IMR-90 (cell line): Measurements from ENCODE around the gene C1QTNF7. TPM values are rescaled to one million over a fixed set of nuclear protein-coding genes. Genes with fewer than 3 reads are reported as not detected.

Source experiments
- ATAC-seq: fragments of 200-7000 bp; cut with Tn5 transposase; 2 replicates; pipeline ENCODE4 v1.9.1; 2020; ENCODE audit warnings: low read depth, mild to moderate bottlenecking, moderate library complexity
- BruUV-seq: library from RNA; stranded (reverse); fragments of 400-500 nt; replicated peaks from 2 replicates; lab custom pipeline; 2021; lab: Mats Ljungman, UMichigan
- CTCF ChIA-PET: fragments of 300-600 bp; formaldehyde crosslinking; extraction: SDS; loops from one replicate; lab custom pipeline; 2021; ENCODE audit warnings: antibody characterized with exemption; lab: Yijun Ruan, JAX
- POLR2A ChIA-PET: fragments of 300-600 bp; sonication (Branson Sonifier 250); formaldehyde crosslinking; loops from one replicate; lab custom pipeline; 2022; ENCODE audit warnings: antibody characterized with exemption; ENCODE audit not compliant: unreplicated experiment; lab: Charles Lee
- DNase-seq: peaks from one replicate; pipeline ENCODE4 v3.0.0; 2013
- H2AFZ ChIP-seq: replicated peaks from 2 replicates; pipeline ENCODE3; 2013; ENCODE audit warnings: low read length, mild to moderate bottlenecking; ENCODE audit not compliant: poor library complexity
- H2AK5ac ChIP-seq: 2 replicates; pipeline ENCODE4 v1.6.1; 2013; ENCODE audit warnings: low read depth, low read length, inconsistent platforms
- H2AK9ac ChIP-seq: replicated peaks from 2 replicates; pipeline ENCODE3; 2013; ENCODE audit warnings: mild to moderate bottlenecking, low read depth, low read length, moderate library complexity; ENCODE audit not compliant: poor library complexity
- H2BK120ac ChIP-seq: 2 replicates; pipeline ENCODE4 v1.6.1; 2013; ENCODE audit warnings: low read depth, low read length, inconsistent platforms
- H2BK15ac ChIP-seq: 3 replicates; pipeline ENCODE4 v1.6.1; 2013; ENCODE audit warnings: low read depth, low read length, inconsistent platforms
- H2BK20ac ChIP-seq: 2 replicates; pipeline ENCODE4 v1.6.1; 2013; ENCODE audit warnings: low read depth, mild to moderate bottlenecking, inconsistent platforms, low read length, moderate library complexity
- H2BK5ac ChIP-seq: 2 replicates; pipeline ENCODE4 v1.6.1; 2013; ENCODE audit warnings: mild to moderate bottlenecking, low read depth, low read length, inconsistent platforms; ENCODE audit not compliant: poor library complexity, severe bottlenecking
- H3K14ac ChIP-seq: replicated peaks from 2 replicates; pipeline ENCODE4 v1.6.1; 2013; ENCODE audit warnings: low read depth, low read length, inconsistent platforms
- H3K18ac ChIP-seq: 2 replicates; pipeline ENCODE4 v1.6.1; 2013; ENCODE audit warnings: low read depth, low read length, control low read depth
- H3K23ac ChIP-seq: 2 replicates; pipeline ENCODE4 v1.6.1; 2013; ENCODE audit warnings: low read depth, low read length, inconsistent platforms
- H3K27ac ChIP-seq: 2 replicates; pipeline ENCODE4 v1.5.1; 2013; ENCODE audit warnings: mild to moderate bottlenecking, control low read depth, low read length; ENCODE audit not compliant: insufficient read depth
- H3K27me3 ChIP-seq: 2 replicates; pipeline ENCODE4 v1.6.1; 2013; ENCODE audit warnings: low read length; ENCODE audit not compliant: control insufficient read depth, insufficient read depth
- H3K36me3 ChIP-seq: 2 replicates; pipeline ENCODE4 v1.6.1; 2013; ENCODE audit warnings: low read length, mixed read lengths; ENCODE audit not compliant: control insufficient read depth, insufficient read depth
- H3K4ac ChIP-seq: 2 replicates; pipeline ENCODE4 v1.6.1; 2013; ENCODE audit warnings: low read depth, low read length, inconsistent platforms
- H3K4me1 ChIP-seq: 2 replicates; pipeline ENCODE4 v1.6.1; 2013; ENCODE audit warnings: low read length, mixed read lengths; ENCODE audit not compliant: control insufficient read depth, insufficient read depth
- H3K4me2 ChIP-seq: 2 replicates; pipeline ENCODE4 v1.6.1; 2013; ENCODE audit warnings: low read depth, mild to moderate bottlenecking, control low read depth, low read length, moderate library complexity
- H3K4me3 ChIP-seq: 2 replicates; pipeline ENCODE4 v1.5.1; 2013; ENCODE audit warnings: low read depth, mild to moderate bottlenecking, control low read depth, low read length, moderate library complexity; ENCODE audit not compliant: insufficient read depth
- H3K56ac ChIP-seq: 2 replicates; pipeline ENCODE4 v1.6.1; 2013; ENCODE audit warnings: low read length, inconsistent platforms; ENCODE audit not compliant: insufficient read depth; ENCODE audit errors: extremely low read depth
- H3K79me1 ChIP-seq, 2 experiments: 2 replicates each; pipeline ENCODE4 v1.6.1; 2013; ENCODE audit warnings: low read length in 2 of 2, inconsistent platforms in 1 of 2, low read depth in 1 of 2
- H3K9ac ChIP-seq: 2 replicates; pipeline ENCODE4 v1.6.1; 2013; ENCODE audit warnings: low read depth, low read length, control low read depth
- H3K9me1 ChIP-seq: 2 replicates; pipeline ENCODE4 v1.6.1; 2013; ENCODE audit warnings: low read length, inconsistent platforms; ENCODE audit not compliant: insufficient read depth
- H3K9me3 ChIP-seq: 2 replicates; pipeline ENCODE4 v1.6.1; 2013; ENCODE audit warnings: low read length; ENCODE audit not compliant: control insufficient read depth, insufficient read depth
- H4K20me1 ChIP-seq: 2 replicates; pipeline ENCODE4 v1.6.1; 2013; ENCODE audit warnings: low read length, inconsistent platforms; ENCODE audit not compliant: insufficient read depth
- H4K5ac ChIP-seq: 2 replicates; pipeline ENCODE4 v1.6.1; 2013; ENCODE audit warnings: mild to moderate bottlenecking, low read depth, low read length, control low read depth
- H4K8ac ChIP-seq, 2 experiments: 2 replicates each; pipeline ENCODE4 v1.6.1; 2013; ENCODE audit warnings: low read depth in 2 of 2, low read length in 2 of 2, control low read depth in 1 of 2, inconsistent platforms in 1 of 2
- H4K91ac ChIP-seq: 2 replicates; pipeline ENCODE4 v1.6.1; 2013; ENCODE audit warnings: low read depth, low read length, inconsistent platforms; ENCODE audit not compliant: insufficient read depth
- BHLHE40 ChIP-seq: fragments of 150-350 bp; IDR thresholded peaks from 2 replicates; pipeline ENCODE4 v1.6.1; 2016; ENCODE audit warnings: mild to moderate bottlenecking, low read depth, low read length
- CEBPB ChIP-seq: IDR thresholded peaks from 2 replicates; pipeline ENCODE4 v1.6.1; 2012; ENCODE audit warnings: low read depth, low read length, improper control_type of control experiment
- CHD1 ChIP-seq: IDR thresholded peaks from 2 replicates; pipeline ENCODE4 v1.6.1; 2012; ENCODE audit warnings: low read depth, low read length, improper control_type of control experiment
- FOS ChIP-seq: fragments of 150-350 bp; IDR thresholded peaks from 2 replicates; pipeline ENCODE4 v1.6.1; 2016; ENCODE audit warnings: low read depth, low read length
- MAZ ChIP-seq: IDR thresholded peaks from 2 replicates; pipeline ENCODE4 v1.6.1; 2012; ENCODE audit warnings: low read depth, mild to moderate bottlenecking, low read length, improper control_type of control experiment, moderate library complexity, borderline replicate concordance
- MXI1 ChIP-seq: IDR thresholded peaks from 2 replicates; pipeline ENCODE4 v1.6.1; 2012; ENCODE audit warnings: low read depth, mild to moderate bottlenecking, low read length, moderate library complexity, borderline replicate concordance
- POLR2A ChIP-seq: IDR thresholded peaks from 2 replicates; pipeline ENCODE4 v1.6.1; 2012; ENCODE audit warnings: mild to moderate bottlenecking, low read depth, low read length
- RAD21 ChIP-seq: IDR thresholded peaks from 2 replicates; pipeline ENCODE4 v1.6.1; 2012; ENCODE audit warnings: low read length, improper control_type of control experiment
- RCOR1 ChIP-seq: IDR thresholded peaks from 2 replicates; pipeline ENCODE4 v1.6.1; 2012; ENCODE audit warnings: mild to moderate bottlenecking, low read length, improper control_type of control experiment; ENCODE audit not compliant: insufficient replicate concordance
- RFX5 ChIP-seq: IDR thresholded peaks from 2 replicates; pipeline ENCODE4 v1.8.0; 2012; ENCODE audit warnings: low read depth, mild to moderate bottlenecking, low read length, moderate library complexity
- SMC3 ChIP-seq: fragments of 150-350 bp; IDR thresholded peaks from 2 replicates; pipeline ENCODE4 v1.6.1; 2016; ENCODE audit warnings: low read depth, mild to moderate bottlenecking, antibody characterized with exemption, low read length, moderate library complexity
- WGBS, 2 experiments: methylation state at CpG; one replicate each; pipeline versions ENCODE4 v1.1.5 to v1.1.7; 2013; ENCODE audit warnings: missing lambda C conversion rate in 2 of 2; ENCODE audit not compliant: insufficient read length in 1 of 2; ENCODE audit errors: extremely low coverage in 2 of 2; 5-methylcytosine and 5-hydroxymethylcytosine counted together
- dilution Hi-C: fragments of 300-500 bp; cut with HindIII; formaldehyde crosslinking; loops from one replicate; pipeline ENCODE4 v1.14.3; 2018; ENCODE audit warnings: low sequenced_read_pairs; ENCODE audit not compliant: unreplicated experiment
- in situ Hi-C: fragments of 300-500 bp; cut with MboI; formaldehyde crosslinking; loops from 3 replicates; pipeline ENCODE4 v1.14.3; 2019; ENCODE audit warnings: low sequenced_read_pairs, inconsistent platforms, mixed read lengths
- intact Hi-C: fragments of 100-400 bp; cut with micrococcal nuclease; formaldehyde crosslinking; loops from 2 replicates; pipeline ENCODE4 v1.10.0; 2022
- polyA plus RNA-seq, 3 experiments: library from polyadenylated mRNA; depleted of rRNA; stranded (reverse); fragments of >200 nt; gene quantifications; 2 replicates each; pipeline ENCODE4 v1.2.3, GENCODE V29; 2012; ENCODE audit warnings: low replicate concordance in 1 of 3
- total RNA-seq: library from RNA; depleted of rRNA; stranded (reverse); fragments of >200 nt; gene quantifications from 2 replicates; pipeline ENCODE4 v1.2.3, GENCODE V29; 2012
- TF ChIP-seq, protein P1 (sequence below): fragments of 150-350 bp; IDR thresholded peaks from 2 replicates; pipeline ENCODE4 v1.6.1; 2016; ENCODE audit warnings: low read depth, mild to moderate bottlenecking, low read length, moderate library complexity, borderline replicate concordance
- TF ChIP-seq, protein P2 (sequence below): conservative IDR thresholded peaks from 2 replicates; pipeline ENCODE4 v1.5.1; 2012; ENCODE audit warnings: mild to moderate bottlenecking, low read depth, low read length, improper control_type of control experiment
- TF ChIP-seq, protein P3 (sequence below): fragments of 150-350 bp; IDR thresholded peaks from 2 replicates; pipeline ENCODE4 v1.6.1; 2017; ENCODE audit warnings: mild to moderate bottlenecking, antibody characterized with exemption, low read length, low read depth

Gene C1QTNF7
- total and polyA plus RNA-seq, 2 of the 4 experiments (the other 2 are of a cell fraction), result 0.12 to 0.18 TPM

DNA sequence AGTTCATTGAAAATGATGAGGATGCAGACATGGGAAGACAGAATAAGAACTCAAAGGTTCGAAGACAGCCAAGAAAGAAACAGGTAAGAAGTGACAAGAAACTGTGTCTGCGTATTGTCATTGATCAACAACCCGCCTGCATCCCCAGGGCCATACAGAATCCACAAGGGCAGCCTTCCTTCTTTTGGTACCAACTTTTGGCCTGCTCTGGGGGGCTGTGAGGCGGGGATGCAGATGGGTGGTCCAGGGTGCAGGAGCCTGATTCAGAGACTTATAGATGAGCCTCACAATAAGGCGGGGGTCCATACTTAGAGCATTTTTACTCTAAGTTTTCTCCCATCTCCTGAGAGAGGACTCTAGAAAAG, 50.9 kb downstream of the C1QTNF7 start:
- H3K4me1 ChIP-seq, result peaks cover 9% of the 10 kb centered on the region
- POLR2A ChIA-PET, result interaction anchor here (0.5 kb wide), 1 partner anchor 159 kb away, joined by 3 read pairs; no protein-coding TSS in a partner anchor
- H3K9me3 ChIP-seq, result no peaks in the 10 kb centered on the region
- no peak overlapping the region for H2BK15ac ChIP-seq
- H3K9me1 ChIP-seq, result no peaks in the 10 kb centered on the region
- intact Hi-C loops (loop anchor here (1.0 to 10.0 kb wide), 7 partner anchors 172 to 746 kb away; partner anchors contain the start of gene TAPT1), dilution Hi-C loops (no loop called here), in situ Hi-C loops (loop anchor here (10.0 to 25.0 kb wide), 4 partner anchors 326 to 734 kb away; no protein-coding TSS in a partner anchor)
- H3K27me3 ChIP-seq, result no peaks in the 10 kb centered on the region
- no peak overlapping the region for H4K5ac ChIP-seq
- DNase-seq, result no peak
- no peak overlapping the region for H3K4me2 ChIP-seq
- H2BK20ac ChIP-seq, result no peak overlapping the region
- H2AFZ ChIP-seq, result peak overlapping the region; percentile 74
- no peak overlapping the region for H2BK120ac ChIP-seq
- 0 out of 2 replicates have a peak overlapping the region, but pooled peaks have one; percentile 11 for H2AK5ac ChIP-seq
- H3K18ac ChIP-seq, result no peak overlapping the region
- H4K20me1 ChIP-seq, result no peaks in the 10 kb centered on the region
- H3K23ac ChIP-seq, result no peak overlapping the region
- H3K56ac ChIP-seq, result no peak overlapping the region
- H4K91ac ChIP-seq, result no peak overlapping the region
- CTCF ChIA-PET, result interaction anchor here (1.1 to 1.8 kb wide), 5 partner anchors 9 to 477 kb away, joined by 4 to 10 read pairs (median 6); partner anchors contain the start of gene CC2D2A
- no peak overlapping the region for H3K9ac ChIP-seq
- H3K4me3 ChIP-seq, result no peak overlapping the region
- H3K14ac ChIP-seq, result no peak overlapping the region
- no peak overlapping the region for H2AK9ac ChIP-seq
- peaks cover 6% of the 10 kb centered on the region; the same call in 1 of the 2 replicates for H3K36me3 ChIP-seq
- no peak overlapping the region for H3K4ac ChIP-seq
- WGBS, 2 experiments, result 100% methylated on average over 1 of the region's 5 CpGs; no CpG with 5 or more reads in 1 of the 2 experiments
- ATAC-seq, result no peak; the same call in 1 of the 2 replicates
- BruUV-seq, result no TSS peak
- H3K27ac ChIP-seq, result no peak overlapping the region
- peaks cover 9 to 20% of the 10 kb centered on the region in 2 experiments; a peak in 3 of 4 replicates for H3K79me1 ChIP-seq
- H4K8ac ChIP-seq, result no peak overlapping the region; a peak in 1 of 4 replicates
- TF ChIP-seq CHD1, result no peak
- no peak for TF ChIP-seq MAZ
- TF ChIP-seq RCOR1, result no peak
- no peak for TF ChIP-seq BHLHE40
- TF ChIP-seq, protein P1, sequence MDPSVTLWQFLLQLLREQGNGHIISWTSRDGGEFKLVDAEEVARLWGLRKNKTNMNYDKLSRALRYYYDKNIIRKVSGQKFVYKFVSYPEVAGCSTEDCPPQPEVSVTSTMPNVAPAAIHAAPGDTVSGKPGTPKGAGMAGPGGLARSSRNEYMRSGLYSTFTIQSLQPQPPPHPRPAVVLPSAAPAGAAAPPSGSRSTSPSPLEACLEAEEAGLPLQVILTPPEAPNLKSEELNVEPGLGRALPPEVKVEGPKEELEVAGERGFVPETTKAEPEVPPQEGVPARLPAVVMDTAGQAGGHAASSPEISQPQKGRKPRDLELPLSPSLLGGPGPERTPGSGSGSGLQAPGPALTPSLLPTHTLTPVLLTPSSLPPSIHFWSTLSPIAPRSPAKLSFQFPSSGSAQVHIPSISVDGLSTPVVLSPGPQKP, result no peak
- TF ChIP-seq RFX5, result no peak
- TF ChIP-seq, protein P2, sequence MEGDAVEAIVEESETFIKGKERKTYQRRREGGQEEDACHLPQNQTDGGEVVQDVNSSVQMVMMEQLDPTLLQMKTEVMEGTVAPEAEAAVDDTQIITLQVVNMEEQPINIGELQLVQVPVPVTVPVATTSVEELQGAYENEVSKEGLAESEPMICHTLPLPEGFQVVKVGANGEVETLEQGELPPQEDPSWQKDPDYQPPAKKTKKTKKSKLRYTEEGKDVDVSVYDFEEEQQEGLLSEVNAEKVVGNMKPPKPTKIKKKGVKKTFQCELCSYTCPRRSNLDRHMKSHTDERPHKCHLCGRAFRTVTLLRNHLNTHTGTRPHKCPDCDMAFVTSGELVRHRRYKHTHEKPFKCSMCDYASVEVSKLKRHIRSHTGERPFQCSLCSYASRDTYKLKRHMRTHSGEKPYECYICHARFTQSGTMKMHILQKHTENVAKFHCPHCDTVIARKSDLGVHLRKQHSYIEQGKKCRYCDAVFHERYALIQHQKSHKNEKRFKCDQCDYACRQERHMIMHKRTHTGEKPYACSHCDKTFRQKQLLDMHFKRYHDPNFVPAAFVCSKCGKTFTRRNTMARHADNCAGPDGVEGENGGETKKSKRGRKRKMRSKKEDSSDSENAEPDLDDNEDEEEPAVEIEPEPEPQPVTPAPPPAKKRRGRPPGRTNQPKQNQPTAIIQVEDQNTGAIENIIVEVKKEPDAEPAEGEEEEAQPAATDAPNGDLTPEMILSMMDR, result no peak
- TF ChIP-seq SMC3, result no peak
- TF ChIP-seq, protein P3, sequence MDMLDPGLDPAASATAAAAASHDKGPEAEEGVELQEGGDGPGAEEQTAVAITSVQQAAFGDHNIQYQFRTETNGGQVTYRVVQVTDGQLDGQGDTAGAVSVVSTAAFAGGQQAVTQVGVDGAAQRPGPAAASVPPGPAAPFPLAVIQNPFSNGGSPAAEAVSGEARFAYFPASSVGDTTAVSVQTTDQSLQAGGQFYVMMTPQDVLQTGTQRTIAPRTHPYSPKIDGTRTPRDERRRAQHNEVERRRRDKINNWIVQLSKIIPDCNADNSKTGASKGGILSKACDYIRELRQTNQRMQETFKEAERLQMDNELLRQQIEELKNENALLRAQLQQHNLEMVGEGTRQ, result no peak
- TF ChIP-seq FOS, result no peak
- TF ChIP-seq POLR2A, result no peak
- TF ChIP-seq CEBPB, result no peak
- TF ChIP-seq RAD21, result no peak
- no peak for TF ChIP-seq MXI1
- no peak overlapping the region for H2BK5ac ChIP-seq
